ENCODE data around the gene KCNQ1OT1.

DNA sequence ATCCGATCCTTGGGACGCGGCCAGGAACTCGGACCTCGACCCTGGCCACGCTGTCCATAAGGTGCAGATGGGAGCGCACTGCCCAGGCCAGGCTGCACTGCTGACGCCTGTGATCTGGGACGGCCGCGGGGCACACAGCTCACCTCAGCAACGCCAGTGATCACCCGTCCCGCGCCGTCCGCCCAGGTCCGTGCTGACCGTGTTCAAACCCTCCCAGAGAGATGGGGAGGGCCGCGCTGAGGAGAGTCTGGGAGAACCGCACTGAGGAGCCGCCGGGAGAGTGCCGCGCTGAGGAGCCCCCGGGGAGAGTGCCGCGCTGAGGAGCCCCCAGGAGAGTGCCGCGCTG, 636 bp downstream of the KCNQ1OT1 start:
- TF ChIP-seq CTCF (IDR thresholded peaks at IDR 0.05; ENCODE audit: low read length) (no peak), EZH2 (optimal IDR thresholded peaks at IDR 0.05; ENCODE audit: low read depth, low read length) (no peak)
